Pancreas (tissue), 10 donors: ENCODE data around the gene PCBP1. TPM values are rescaled to one million over a fixed set of nuclear protein-coding genes. Genes with fewer than 3 reads are reported as not detected.
A peak's percentile ranks its signal among the peaks of the same experiment; 100 is the strongest.

Experiments used
- ATAC-seq, 4 donors: fragments of 200-7000 bp; cut with Tn5 transposase; one replicate each; pipeline versions ENCODE4 v1.8.0 to v1.9.1; 2020; ENCODE audit warnings: mild to moderate bottlenecking in 4 of 4, moderate library complexity in 4 of 4
- DNase-seq, 6 donors: peaks; one replicate each; pipeline ENCODE4 v3.0.0-alpha.2; 2020
- FAIRE-seq: peaks from 2 replicates; lab custom pipeline; 2012; peaks lifted over from hg19 to GRCh38; lab: Jason Lieb, UNC
- H3K27ac ChIP-seq, 4 donors: fragments of 200-600 bp; sonication (generic); 1 replicate in 3 of 4; 2 replicates in 1 of 4; pipeline versions ENCODE4 v1.5.0 to v1.8.0; 2020
- H3K27me3 ChIP-seq, 4 donors: fragments of 200-600 bp; one replicate each; pipeline ENCODE4 v1.8.0; 2021
- H3K36me3 ChIP-seq, 3 donors: fragments of 200-600 bp; sonication (generic) in 1 of 3; one replicate each; pipeline versions ENCODE4 v1.5.0 to v1.8.0; 2020 to 2021
- H3K4me1 ChIP-seq, 3 donors: fragments of 200-600 bp; one replicate each; pipeline ENCODE4 v1.8.0; 2021
- H3K4me3 ChIP-seq, 4 donors: fragments of 200-600 bp; sonication (generic) in 2 of 4; one replicate each; pipeline versions ENCODE4 v1.5.0 to v1.8.0; 2020 to 2021
- H3K9me3 ChIP-seq, 4 donors: fragments of 200-600 bp; one replicate each; pipeline ENCODE4 v1.8.0; 2021
- WGBS, 2 donors: extraction: QIAGEN DNeasy Blood & Tissue Kit; methylation state at CpG; one replicate each; pipeline ENCODE4 v1.1.7; 2013; 5-methylcytosine and 5-hydroxymethylcytosine counted together
- intact Hi-C, 3 donors: fragments of 100-400 bp; cut with DNase I; formaldehyde crosslinking; loops; one replicate each; pipeline versions ENCODE4 v1.11.1 to v1.14.2; 2022
- polyA plus RNA-seq, 2 donors: library from polyadenylated mRNA; stranded (reverse); fragments of 200-250 nt; gene quantifications; one replicate each; pipeline ENCODE4 v1.2.3, GENCODE V29; 2013
- total RNA-seq, 6 donors: library from RNA; stranded (reverse); fragmentation: NEBNext Ultra II Directional in 4 of 6; extraction: Animal tissue kit (Norgen Biotek cat#: 25700) in 4 of 6; gene quantifications; one replicate each; pipeline versions ENCODE4 v1.2.1 to v1.2.4, GENCODE V29; 2021 to 2023
- TF ChIP-seq, protein P1 (sequence below), 4 donors: fragments of 200-600 bp; sonication (generic) in 3 of 4; IDR thresholded peaks; one replicate each; pipeline versions ENCODE4 v1.5.0 to v1.8.0; 2021; ENCODE audit warnings: antibody characterized with exemption in 4 of 4
- donor health status: healthy with polysubstance abuse.
- donor health status: DM: no; HTN: no; CAD: no; lungs with moderate emphysema.
- donor health status: DM: no; HTN: no; CAD: no.
- donor health status: control.
- donor health status: control.
- donor health status: Bipolar disorder and iron deficiency.
- donor health status: DM: yes; HTN: yes; CAD: no.
- donor health status: DM: no; HTN: no; CAD: no.
- donor health status: DM: no; HTN: no; CAD: no.
- donor health status: DM: yes; HTN: yes; CAD: no.

The PCBP1 gene
- total and polyA plus RNA-seq, 8 donors: 121 to 232 (median 177) TPM

- H3K4me3 ChIP-seq: no peak overlapping the region
- 49 to 51% methylated on average over 4 of the region's 4 CpGs for WGBS, 2 donors
- H3K27me3 ChIP-seq: no peaks in the 10 kb centered on the region
- H3K9me3 ChIP-seq: no peaks in the 10 kb centered on the region
- peak in 1 of 6 donors; percentile 35 for DNase-seq
- intact Hi-C loops: no loop called here
- TF ChIP-seq, protein P1, sequence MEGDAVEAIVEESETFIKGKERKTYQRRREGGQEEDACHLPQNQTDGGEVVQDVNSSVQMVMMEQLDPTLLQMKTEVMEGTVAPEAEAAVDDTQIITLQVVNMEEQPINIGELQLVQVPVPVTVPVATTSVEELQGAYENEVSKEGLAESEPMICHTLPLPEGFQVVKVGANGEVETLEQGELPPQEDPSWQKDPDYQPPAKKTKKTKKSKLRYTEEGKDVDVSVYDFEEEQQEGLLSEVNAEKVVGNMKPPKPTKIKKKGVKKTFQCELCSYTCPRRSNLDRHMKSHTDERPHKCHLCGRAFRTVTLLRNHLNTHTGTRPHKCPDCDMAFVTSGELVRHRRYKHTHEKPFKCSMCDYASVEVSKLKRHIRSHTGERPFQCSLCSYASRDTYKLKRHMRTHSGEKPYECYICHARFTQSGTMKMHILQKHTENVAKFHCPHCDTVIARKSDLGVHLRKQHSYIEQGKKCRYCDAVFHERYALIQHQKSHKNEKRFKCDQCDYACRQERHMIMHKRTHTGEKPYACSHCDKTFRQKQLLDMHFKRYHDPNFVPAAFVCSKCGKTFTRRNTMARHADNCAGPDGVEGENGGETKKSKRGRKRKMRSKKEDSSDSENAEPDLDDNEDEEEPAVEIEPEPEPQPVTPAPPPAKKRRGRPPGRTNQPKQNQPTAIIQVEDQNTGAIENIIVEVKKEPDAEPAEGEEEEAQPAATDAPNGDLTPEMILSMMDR (IDR thresholded peaks at IDR 0.05): no peak
- FAIRE-seq: no peak
- ATAC-seq: no peak
- peaks cover 0 to 8% (median 0%) of the 10 kb centered on the region in 3 donors for H3K4me1 ChIP-seq
- H3K36me3 ChIP-seq: no peaks in the 10 kb centered on the region
- no peak overlapping the region for H3K27ac ChIP-seq
Measured at GRCh38 chr2:70118798-70119454, 31.6 kb downstream of the PCBP1 start.

DNA sequence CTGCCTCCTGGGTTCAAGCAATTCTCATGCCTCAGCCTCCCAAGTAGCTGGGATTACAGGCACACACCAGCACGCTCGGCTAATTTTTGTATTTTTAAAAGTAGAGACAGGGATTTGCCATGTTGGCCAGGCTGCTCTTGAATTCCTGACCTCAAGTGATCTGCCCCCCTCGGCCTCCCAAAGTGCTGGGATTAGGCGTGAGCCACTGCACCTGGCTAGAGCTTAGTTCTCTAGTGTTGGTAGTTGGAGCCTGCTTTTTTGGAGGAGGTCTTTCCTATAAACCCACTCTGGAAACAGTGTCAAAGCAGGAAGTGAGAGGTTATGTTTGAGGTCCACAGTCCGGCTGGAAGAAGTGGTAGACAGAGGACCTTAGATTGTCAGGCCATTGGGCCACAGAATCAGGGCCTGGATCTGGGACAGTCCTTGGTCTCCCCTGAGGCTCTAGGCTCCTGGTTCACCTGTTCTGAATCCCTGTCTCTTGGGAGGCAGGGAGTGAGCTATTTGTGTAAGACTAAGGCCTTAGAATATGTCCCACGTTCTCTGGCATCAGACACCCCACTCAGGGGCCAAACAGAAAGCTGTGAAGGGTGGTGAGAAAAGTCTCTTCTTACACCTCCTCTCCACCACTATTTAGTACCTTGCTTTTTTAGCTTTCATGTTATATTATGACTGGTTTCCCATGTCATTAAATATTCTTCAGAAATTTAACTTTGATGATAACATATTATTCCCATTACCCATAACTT is 34.5 kb downstream of the PCBP1 start:
- Histone ChIP-seq H3K36me3 (no peaks in the 10 kb centered on the region), H3K9me3 (no peaks in the 10 kb centered on the region), H3K4me3 (no peak overlapping the region), H3K27ac (peak overlapping the region in 2 of 4 donors; percentile 19 to 47), H3K27me3 (no peaks in the 10 kb centered on the region), H3K4me1 (peaks cover 0 to 8% (median 0%) of the 10 kb centered on the region in 3 donors)
- FAIRE-seq (no peak), DNase-seq (peak in 1 of 6 donors; percentile 42), ATAC-seq (no peak)
- TF ChIP-seq, protein P1 (IDR thresholded peaks at IDR 0.05): no peak
- 76 to 81% methylated on average over 6 of the region's 6 CpGs for WGBS, 2 donors
- intact Hi-C loops: loop anchor here in 1 of 3 donors (5.0 kb wide), 1 partner anchor 34 kb away; the partner anchor contains the start of gene PCBP1

DNA sequence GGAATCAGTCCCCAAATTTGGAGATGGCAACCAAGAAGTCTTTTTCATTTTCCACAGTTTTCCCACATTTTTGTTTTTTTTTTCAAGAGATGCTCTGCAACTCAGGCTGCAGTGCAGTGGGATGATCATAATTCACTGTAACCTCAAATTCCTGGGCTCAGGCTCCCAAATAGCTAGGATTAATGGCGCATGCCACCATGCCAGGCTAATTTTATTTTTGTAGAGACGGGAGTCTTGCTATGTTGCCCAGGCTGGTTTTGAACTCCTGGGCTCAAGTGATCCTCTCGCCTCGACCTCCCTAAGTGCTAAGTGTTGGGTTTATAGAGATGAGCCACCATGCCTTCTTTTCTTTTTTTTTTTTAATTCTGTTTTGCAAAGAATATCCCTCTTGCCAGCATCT is 35.2 kb downstream of the PCBP1 start:
- no peaks in the 10 kb centered on the region for H3K36me3 ChIP-seq
- no peaks in the 10 kb centered on the region for H3K9me3 ChIP-seq
- intact Hi-C loops: loop anchor here in 1 of 3 donors (5.0 kb wide), 1 partner anchor 35 kb away; the partner anchor contains the start of gene PCBP1
- DNase-seq (no peak), FAIRE-seq (no peak), ATAC-seq (no peak)
- H3K27me3 ChIP-seq: no peaks in the 10 kb centered on the region
- H3K27ac ChIP-seq: peak overlapping the region in 1 of 4 donors; percentile 100
- TF ChIP-seq, protein P1 (IDR thresholded peaks at IDR 0.05): no peak
- no peak overlapping the region for H3K4me3 ChIP-seq
- peaks cover 0 to 8% (median 0%) of the 10 kb centered on the region in 3 donors for H3K4me1 ChIP-seq
- WGBS, 2 donors: 96% methylated on average over 4 of the region's 4 CpGs

DNA sequence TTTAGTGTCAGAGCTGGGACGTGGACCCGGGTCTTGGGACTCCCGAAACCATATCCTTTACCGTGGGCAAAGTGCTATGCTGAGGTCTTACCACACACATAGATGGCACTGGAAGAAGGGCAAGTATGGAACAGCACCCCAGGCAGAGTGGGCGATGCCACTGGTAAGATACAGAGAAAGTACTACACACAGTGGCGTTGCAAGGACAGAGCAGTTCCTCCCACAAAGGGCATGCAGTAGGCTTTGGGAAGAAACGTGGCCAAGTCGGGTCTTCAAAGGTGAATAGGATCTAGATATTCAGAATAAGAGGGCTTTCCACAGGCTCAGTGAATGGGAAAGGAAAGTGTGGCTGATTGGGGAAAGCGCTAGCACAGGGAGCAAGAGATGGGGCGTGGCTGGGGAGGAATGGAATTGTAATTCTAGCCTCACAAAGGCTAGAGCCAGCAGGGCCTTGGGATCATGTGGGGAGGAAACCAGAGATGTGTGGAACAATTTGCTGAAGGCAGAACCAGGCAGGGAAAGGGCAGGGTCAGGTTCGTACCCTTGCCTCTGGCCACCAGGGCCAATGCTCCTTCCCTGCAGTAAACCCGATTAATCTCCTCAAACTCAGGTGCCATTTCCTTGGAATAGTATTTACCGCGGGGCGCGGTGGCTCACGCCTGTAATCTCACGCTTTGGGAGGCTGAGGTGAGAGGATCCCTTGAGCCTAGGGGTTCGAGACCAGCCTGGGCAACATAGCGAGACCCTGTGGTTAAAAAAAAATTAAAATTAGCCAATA is 36.0 kb downstream of the PCBP1 start:
- DNase-seq: peak in 5 of 6 donors; percentile 62 to 78 (median 74)
- Histone ChIP-seq H3K36me3 (no peaks in the 10 kb centered on the region), H3K27ac (peak overlapping the region; percentile 97 to 100 (median 100)), H3K4me3 (peak overlapping the region in 2 of 4 donors; percentile 50 to 51), H3K4me1 (peaks cover 0 to 11% (median 0%) of the 10 kb centered on the region in 3 donors), H3K27me3 (no peaks in the 10 kb centered on the region), H3K9me3 (no peaks in the 10 kb centered on the region)
- ATAC-seq: peak; percentile 62 to 75 (median 63)
- no peak for FAIRE-seq
- intact Hi-C loops: loop anchor here in 1 of 3 donors (5.0 kb wide), 1 partner anchor 36 kb away; the partner anchor contains the start of gene PCBP1
- TF ChIP-seq, protein P1 (IDR thresholded peaks at IDR 0.05): no peak
- 40 to 55% methylated on average over 20 of the region's 20 CpGs for WGBS, 2 donors
